IPS-18c (cell line): ENCODE data around the gene FIP1L1.

Experiments used
- H3K4me3 ChIP-seq: 2 replicates; pipeline ENCODE4 v1.7.0; 2013; ENCODE audit warnings: low read depth, mild to moderate bottlenecking, low read length, moderate library complexity; ENCODE audit not compliant: insufficient read depth
- H3K9me3 ChIP-seq: one replicate; pipeline ENCODE4 v1.6.1; 2013; ENCODE audit warnings: mild to moderate bottlenecking, low read length, moderate library complexity; ENCODE audit not compliant: control insufficient read depth, insufficient read depth

The FIP1L1 gene

GRCh38 chr4:53508446-53508845, 131.0 kb downstream of the FIP1L1 start:
- Histone ChIP-seq H3K9me3 (no peaks in the 10 kb centered on the region), H3K4me3 (no peak overlapping the region)

- no peaks in the 10 kb centered on the region for H3K9me3 ChIP-seq
- H3K4me3 ChIP-seq: no peak overlapping the region
These were observed 132.9 kb downstream of the FIP1L1 start for GRCh38 chr4:53510321-53510720.
